ENCODE measurements around the gene AGO3.
A peak's percentile ranks its signal among the peaks of the same experiment; 100 is the strongest.

AGO3 gene

GRCh38 chr1:36080801-36081200 is 149.9 kb downstream of the AGO3 start:
- FAIRE-seq = no peak
- DNase-seq (ENCODE audit: low spot score) = peak; percentile 43

GRCh38 chr1:36081926-36082485 is 151.1 kb downstream of the AGO3 start:
- DNase-seq (ENCODE audit: low spot score) (no peak), FAIRE-seq (no peak)

- DNase-seq (ENCODE audit: low spot score) = no peak
- FAIRE-seq = no peak
Measured at GRCh38 chr1:36083219-36083618, 152.3 kb downstream of the AGO3 start.

- no peak for FAIRE-seq
- no peak for DNase-seq (ENCODE audit: low spot score)
Measured at GRCh38 chr1:36083635-36084496, 153.0 kb downstream of the AGO3 start, which contains the start of gene TEKT2. TEKT2 (plus strand) TSS chr1:36084094; CDS start chr1:36084922, 828 bp downstream.

GRCh38 chr1:36084497-36085115 is 153.7 kb downstream of the AGO3 start:
- no peak for FAIRE-seq
- DNase-seq (ENCODE audit: low spot score) = no peak

- no peak for DNase-seq (ENCODE audit: low spot score)
- no peak for FAIRE-seq
Measured at GRCh38 chr1:36085126-36085525, 154.2 kb downstream of the AGO3 start.

- FAIRE-seq (no peak), DNase-seq (ENCODE audit: low spot score) (no peak)
Measured at GRCh38 chr1:36085686-36086526, 155.0 kb downstream of the AGO3 start.

- no peak for DNase-seq (ENCODE audit: low spot score)
- FAIRE-seq = no peak
Measured at GRCh38 chr1:36086529-36087232, 155.8 kb downstream of the AGO3 start.

GRCh38 chr1:36087233-36088123 is 156.6 kb downstream of the AGO3 start:
- DNase-seq (ENCODE audit: low spot score) (no peak), FAIRE-seq (peak; percentile 74)

GRCh38 chr1:36088265-36088576 is 157.3 kb downstream of the AGO3 start:
- DNase-seq (ENCODE audit: low spot score) (no peak), FAIRE-seq (no peak)

- DNase-seq (ENCODE audit: low spot score) (peak; percentile 94), FAIRE-seq (peak; percentile 85)
Measured at GRCh38 chr1:36088577-36089392, 157.9 kb downstream of the AGO3 start, which contains the start of gene ADPRS. ADPRS (plus strand) TSS chr1:36088892; CDS start chr1:36088905, 13 bp downstream.

GRCh38 chr1:36089393-36090121 is 158.7 kb downstream of the AGO3 start:
- DNase-seq (ENCODE audit: low spot score) (no peak), FAIRE-seq (no peak)

GRCh38 chr1:36091141-36091540 is 160.2 kb downstream of the AGO3 start:
- no peak for FAIRE-seq
- DNase-seq (ENCODE audit: low spot score) = no peak

GRCh38 chr1:36091698-36092097 is 160.8 kb downstream of the AGO3 start:
- no peak for FAIRE-seq
- no peak for DNase-seq (ENCODE audit: low spot score)

GRCh38 chr1:36092166-36092797 is 161.4 kb downstream of the AGO3 start:
- no peak for DNase-seq (ENCODE audit: low spot score)
- no peak for FAIRE-seq

GRCh38 chr1:36092798-36093185 is 161.9 kb downstream of the AGO3 start:
- FAIRE-seq = no peak
- DNase-seq (ENCODE audit: low spot score) = no peak

GRCh38 chr1:36093226-36093625 is 162.3 kb downstream of the AGO3 start:
- FAIRE-seq = no peak

GRCh38 chr1:36093929-36094328 is 163.0 kb downstream of the AGO3 start:
- DNase-seq (ENCODE audit: low spot score) (no peak), FAIRE-seq (no peak)

More at GRCh38 chr1:36093226-36093625, 162.3 kb downstream of the AGO3 start:
- DNase-seq (ENCODE audit: low spot score) = no peak
